ENCODE results near the gene OVOL2. TPM values are rescaled to one million over a fixed set of nuclear protein-coding genes. Genes with fewer than 3 reads are reported as not detected.

Gene OVOL2
- polyA plus RNA-seq, 1 of the 3 experiments (the other 2 are of a cell fraction), result not detected

- no peak for TF ChIP-seq REST (IDR thresholded peaks at IDR 0.05; ENCODE audit: low read depth, low read length)
- TF ChIP-seq YY1 (IDR thresholded peaks at IDR 0.05; ENCODE audit: low read depth), result no peak
These were observed 44.8 kb downstream of the OVOL2 start (continued) for GRCh38 chr20:18012901-18013300.

GRCh38 chr20:18011951-18012645, 45.6 kb downstream of the OVOL2 start:
- WGBS (ENCODE audit: low lambda C conversion rate), result 80% methylated on average over 15 of the region's 21 CpGs
- TF ChIP-seq POLR2AphosphoS5 (IDR thresholded peaks at IDR 0.05; ENCODE audit: low read depth, low read length) (no peak), GATA2 (CRISPR knock-in tag; IDR thresholded peaks at IDR 0.05) (no peak), FOXJ3 (CRISPR knock-in tag; IDR thresholded peaks at IDR 0.05) (no peak), YY1 (IDR thresholded peaks at IDR 0.05; ENCODE audit: low read depth) (no peak), REST (IDR thresholded peaks at IDR 0.05; ENCODE audit: low read depth, low read length) (no peak), ELF1 (IDR thresholded peaks at IDR 0.05) (no peak), USF1 (IDR thresholded peaks at IDR 0.05; ENCODE audit: borderline replicate concordance, low read depth) (no peak), JUND (IDR thresholded peaks at IDR 0.05) (no peak), NRF1 (IDR thresholded peaks at IDR 0.05; ENCODE audit: low read depth, low read length) (no peak), TAF1 (IDR thresholded peaks at IDR 0.05; ENCODE audit: borderline replicate concordance, low read depth, low read length) (no peak), USF2 (IDR thresholded peaks at IDR 0.05; ENCODE audit: borderline replicate concordance, low read depth, low read length) (no peak), NFIC (IDR thresholded peaks at IDR 0.05; ENCODE audit: borderline replicate concordance) (no peak)
- H3K4me3 ChIP-seq (ENCODE audit: low read depth in 2 of 2, low read length in 1 of 2), result no peak overlapping the region
- H3K27ac ChIP-seq (ENCODE audit: low read depth in 2 of 2, low read length in 1 of 2), result no peak overlapping the region
- no peaks in the 10 kb centered on the region for H4K20me1 ChIP-seq (ENCODE audit: insufficient read depth)
- H2AFZ ChIP-seq (ENCODE audit: low read depth), result no peak overlapping the region
- DNase-seq, result no peak
- no peaks in the 10 kb centered on the region for H3K79me2 ChIP-seq (ENCODE audit: insufficient read depth)
- H3K9ac ChIP-seq, result no peak overlapping the region
- H3K4me1 ChIP-seq (ENCODE audit: control insufficient read depth in 1 of 2, insufficient read depth in 2 of 2, low read depth in 1 of 2, low read length in 1 of 2), result peaks cover 0 to 9% of the 10 kb centered on the region in 2 experiments; a peak in 1 of 4 replicates
- no peaks in the 10 kb centered on the region for H3K9me3 ChIP-seq
- CTCF ChIA-PET, result no interaction called here
- POLR2A ChIA-PET, result no interaction called here
- H3K4me2 ChIP-seq, result no peak overlapping the region
- no peaks in the 10 kb centered on the region for H3K36me3 ChIP-seq (replicated peaks in 1 of 2; ENCODE audit: control insufficient read depth in 1 of 2, insufficient read depth in 2 of 2, low read length in 1 of 2)
- no peaks in the 10 kb centered on the region for H3K27me3 ChIP-seq (ENCODE audit: insufficient read depth)
- no peaks in the 10 kb centered on the region for H3K9me2 ChIP-seq
- H3F3A ChIP-seq (replicated peaks; ENCODE audit: insufficient read depth), result no peaks in the 10 kb centered on the region
